HG02970 (cell line): ENCODE data around the gene EIF4E1B.

ENCODE experiments used
- ATAC-seq: cut with Tn5 transposase; IDR thresholded peaks from one replicate; pipeline ENCODE4 v1.9.1; 2021; ENCODE audit warnings: mild to moderate bottlenecking, moderate library complexity, moderate number of reproducible peaks; ENCODE audit not compliant: unreplicated experiment, low FRiP score

The EIF4E1B gene

DNA sequence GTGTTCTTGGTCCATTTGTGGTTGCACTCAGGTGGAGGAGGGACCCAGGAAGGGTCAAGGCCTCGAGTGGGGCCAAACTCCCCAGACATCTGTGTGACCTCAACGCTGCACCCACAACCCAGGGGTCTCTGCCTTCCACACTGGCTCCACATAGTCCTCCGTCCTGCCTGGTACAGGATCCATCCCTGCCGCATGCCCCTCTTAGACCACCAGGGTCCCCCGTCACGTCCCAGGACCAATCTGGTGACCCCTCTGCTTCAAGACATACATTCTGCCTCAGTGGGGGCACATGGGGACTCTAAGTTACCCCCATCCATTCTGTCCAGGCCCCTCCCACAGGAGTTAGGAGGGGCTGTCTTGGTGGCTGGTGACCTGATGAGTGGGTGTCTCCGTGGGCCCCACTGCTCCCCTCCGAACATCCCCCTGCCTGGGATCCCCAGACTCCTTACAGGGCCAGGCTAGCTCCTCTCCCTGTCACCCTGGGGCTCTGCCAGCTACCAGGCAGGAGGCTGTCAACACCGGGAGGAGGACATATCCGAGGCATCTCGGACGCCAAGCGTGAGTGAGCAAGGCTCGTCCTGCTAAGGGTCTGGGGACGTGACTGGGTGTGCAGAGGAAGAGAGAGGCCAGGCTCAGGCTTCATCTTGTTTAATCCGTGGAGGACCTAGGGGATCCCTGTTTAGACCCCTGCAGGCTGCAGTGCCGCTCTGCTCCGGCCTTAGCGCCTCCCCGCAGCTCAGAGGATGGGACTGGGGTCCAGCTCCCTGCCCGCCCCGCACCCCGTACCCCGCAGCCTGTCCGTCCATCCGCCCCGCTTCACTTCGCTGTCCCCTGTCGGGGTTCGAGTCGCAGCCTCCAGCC lies 49.1 kb downstream of the EIF4E1B start:
- no peak for ATAC-seq

DNA sequence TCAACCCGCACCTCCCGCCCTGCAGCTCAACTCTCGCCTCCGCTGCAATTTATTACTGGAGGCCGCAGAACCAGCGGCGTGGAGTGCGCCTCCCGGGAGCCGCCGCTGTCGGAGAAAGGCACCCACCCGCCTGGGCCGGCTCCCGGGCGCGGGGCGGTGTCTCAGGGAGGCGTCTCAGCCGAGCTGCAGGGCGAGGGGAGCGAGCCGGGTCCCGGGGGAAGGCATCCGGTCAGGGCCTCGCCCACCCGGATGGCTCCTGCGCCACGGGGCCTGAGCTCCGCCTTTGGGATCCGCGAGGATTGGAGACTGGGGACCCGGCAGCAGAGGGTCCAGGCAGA lies 49.7 kb downstream of the EIF4E1B start:
- ATAC-seq = no peak

DNA sequence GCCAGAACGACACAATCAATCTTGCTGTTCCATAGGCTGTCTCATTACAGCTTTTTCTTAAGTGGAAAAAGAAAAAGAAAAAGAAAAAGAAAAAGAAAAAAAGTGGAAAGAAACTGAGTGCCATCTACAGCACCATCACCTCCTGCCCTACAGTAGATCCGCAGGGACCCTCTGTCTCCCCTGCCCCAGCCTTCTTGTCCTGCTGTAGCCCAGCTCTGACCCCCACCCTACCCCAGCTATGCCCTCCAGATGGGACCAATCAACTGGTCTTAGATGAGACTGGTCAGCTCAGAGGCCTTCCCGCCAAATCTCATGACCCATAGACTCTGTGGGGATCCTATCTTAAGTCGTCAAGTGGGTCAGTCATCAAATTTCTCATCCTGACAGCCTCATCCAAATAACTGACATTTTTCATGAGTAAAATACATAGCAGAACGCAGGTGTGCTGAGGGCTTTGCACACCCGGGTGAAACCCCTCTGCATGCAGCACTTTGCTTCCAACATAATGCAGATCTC lies 51.6 kb downstream of the EIF4E1B start:
- ATAC-seq = no peak

DNA sequence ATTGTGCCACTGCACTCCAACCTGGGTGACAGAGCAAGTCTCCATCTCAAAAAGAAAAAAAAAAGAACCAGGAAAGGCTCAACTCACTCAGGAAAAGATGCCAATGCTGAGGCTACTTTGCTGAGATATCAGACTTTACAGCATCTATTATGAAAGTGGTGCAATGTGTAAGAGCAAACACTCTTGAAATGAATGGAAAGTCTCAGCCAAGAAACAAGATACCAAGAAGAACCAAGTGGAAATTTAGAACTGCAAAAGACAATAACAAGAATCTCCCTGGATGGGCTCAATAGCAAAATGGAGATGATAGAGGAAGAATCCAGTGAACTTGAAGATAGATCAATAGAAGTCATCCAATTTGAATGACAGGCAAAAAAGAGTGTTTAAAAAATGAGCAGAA lies 54.5 kb downstream of the EIF4E1B start:
- no peak for ATAC-seq

DNA sequence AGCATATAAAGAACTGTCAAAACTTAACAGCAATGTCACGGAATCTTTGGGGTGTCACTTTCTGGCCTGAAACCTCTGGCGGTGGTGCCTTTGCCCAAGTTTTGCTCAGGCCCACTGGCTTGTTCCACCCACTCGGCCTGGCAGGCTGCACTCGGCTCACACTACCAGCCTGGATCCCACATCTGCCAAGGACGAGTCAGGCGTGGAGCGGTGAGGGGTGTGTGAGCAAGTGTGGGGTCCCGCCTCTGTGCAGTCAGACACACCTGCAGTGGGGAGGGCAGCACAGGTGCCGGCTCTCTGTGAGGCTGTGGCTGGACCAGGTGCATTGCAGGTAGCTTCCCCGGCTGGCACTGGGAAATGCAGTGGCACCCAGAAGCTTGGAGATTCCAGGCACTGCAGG lies 56.8 kb downstream of the EIF4E1B start:
- no peak for ATAC-seq

DNA sequence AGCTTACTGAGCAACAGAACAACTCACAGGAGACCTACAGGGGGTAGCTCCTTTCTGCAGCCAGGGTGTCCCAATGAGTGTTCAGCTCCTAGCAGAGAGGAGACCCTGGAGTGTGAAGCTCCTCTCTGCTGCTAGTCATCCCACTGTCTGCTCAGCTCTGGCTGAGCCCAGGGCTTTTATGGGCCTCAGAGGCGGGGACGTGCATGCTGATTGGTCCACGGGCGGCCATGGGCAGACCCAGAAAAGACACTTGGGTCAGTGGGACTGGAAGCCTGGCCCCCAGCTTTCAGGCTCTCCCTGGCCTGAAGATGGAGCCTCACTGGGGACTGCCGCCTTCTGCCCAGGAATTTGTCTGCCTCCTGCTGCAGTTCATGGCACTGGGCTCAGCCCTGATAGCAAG lies 57.4 kb downstream of the EIF4E1B start:
- no peak for ATAC-seq

DNA sequence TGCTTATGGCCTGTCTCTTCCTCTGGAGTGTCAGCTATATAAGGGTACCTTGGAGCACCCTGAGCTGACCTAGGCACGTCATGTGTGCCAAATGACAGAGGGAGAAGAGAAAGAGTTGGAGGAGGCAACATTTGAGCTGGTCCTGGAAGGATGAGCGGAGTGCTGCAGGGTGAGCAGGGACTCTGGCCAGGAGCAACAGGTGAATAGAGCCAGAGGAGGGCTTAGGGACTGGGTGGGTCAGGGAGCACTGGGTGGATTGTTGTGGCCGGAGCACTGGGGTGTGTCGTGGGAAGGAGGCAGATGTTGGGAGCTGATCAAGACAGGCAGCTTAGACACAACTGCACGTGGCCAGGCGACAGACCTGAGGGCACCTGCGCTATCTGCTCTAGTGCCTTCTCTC lies 60.4 kb downstream of the EIF4E1B start:
- ATAC-seq = no peak

DNA sequence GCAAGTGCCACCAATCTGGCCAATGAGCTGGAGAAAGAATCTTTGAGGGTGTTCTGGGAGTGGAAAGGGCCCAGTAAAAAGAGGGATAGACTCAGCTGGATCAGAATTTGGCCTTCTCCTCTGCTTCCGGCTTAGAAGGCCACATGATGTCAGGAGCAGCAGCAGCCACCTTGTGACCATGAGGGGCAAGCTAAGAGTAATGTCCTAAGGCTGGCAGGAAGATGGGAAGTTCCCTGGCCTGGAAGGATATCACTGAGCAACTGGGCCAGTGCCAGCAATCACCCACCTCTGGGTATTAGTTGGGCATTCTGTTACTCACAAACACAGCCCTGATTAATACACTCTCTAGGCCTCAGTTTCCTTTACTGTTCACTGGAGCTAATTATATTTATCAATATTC lies 61.0 kb downstream of the EIF4E1B start:
- no peak for ATAC-seq

DNA sequence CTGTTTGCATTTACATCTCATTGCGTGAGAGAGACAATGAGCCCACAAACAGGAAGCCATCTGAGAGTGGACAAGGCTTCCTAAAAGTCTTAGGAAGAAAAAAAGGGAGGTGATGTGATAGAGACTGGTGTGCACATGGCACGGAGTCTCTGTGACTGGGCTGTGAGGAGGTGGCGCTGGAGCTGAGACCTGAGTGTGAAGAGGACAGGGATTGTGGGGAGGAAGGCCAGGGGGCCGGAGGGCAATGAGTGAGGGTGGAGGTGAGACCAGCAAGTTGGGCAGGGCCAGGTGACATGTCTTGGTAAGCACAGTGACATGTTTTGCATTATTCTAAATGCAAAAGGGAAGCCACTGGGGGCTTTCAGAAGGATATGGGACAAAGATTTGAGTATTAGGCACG lies 61.9 kb downstream of the EIF4E1B start:
- ATAC-seq = no peak

DNA sequence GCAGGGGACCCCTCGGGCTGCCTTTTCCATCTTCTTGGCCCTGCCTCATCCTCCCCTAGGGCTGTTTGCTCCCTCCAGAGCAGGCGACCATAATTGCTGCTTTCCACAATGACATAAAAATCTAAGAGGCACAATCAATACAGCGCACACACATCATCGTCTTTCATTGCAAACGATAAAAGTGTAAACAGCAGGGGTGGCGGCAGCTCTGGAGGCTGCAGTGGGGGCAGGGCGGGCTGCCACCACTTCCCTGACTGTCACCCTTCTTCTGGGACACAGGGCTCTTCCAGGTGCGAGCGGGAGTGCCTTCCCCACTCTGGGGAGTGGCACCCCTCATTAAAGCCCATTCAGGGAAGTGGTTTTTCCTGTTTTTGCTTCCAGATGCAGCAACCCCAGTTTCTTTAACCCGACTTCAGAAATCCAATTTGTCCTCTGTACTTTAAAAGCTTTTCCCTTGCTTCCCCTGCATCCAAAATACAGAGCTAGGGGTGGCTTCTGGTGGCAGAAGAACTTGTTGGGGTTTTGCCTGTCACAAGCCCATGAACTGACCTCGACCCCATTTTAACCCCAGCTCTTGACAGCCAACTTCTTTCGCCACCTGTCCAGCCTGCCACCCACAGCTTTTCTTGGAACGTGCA lies 62.5 kb downstream of the EIF4E1B start:
- no peak for ATAC-seq

DNA sequence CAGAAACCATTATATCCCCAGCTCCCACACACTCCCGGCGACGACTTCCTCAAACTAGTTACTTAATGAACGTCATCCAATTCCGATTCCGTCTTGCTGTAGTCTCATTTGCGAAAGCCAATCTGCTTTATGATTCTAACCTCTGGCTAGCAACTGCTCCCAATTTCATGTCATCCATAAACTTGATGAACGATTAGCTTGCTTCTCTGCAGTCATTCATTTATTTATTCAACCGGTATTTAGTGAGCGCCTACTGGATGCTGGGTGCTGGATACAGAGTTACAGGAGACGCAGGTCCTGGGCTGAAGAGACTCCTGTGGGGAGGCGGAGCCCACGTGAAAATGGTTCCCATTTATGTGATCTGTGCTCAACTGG lies 63.0 kb downstream of the EIF4E1B start:
- no peak for ATAC-seq

DNA sequence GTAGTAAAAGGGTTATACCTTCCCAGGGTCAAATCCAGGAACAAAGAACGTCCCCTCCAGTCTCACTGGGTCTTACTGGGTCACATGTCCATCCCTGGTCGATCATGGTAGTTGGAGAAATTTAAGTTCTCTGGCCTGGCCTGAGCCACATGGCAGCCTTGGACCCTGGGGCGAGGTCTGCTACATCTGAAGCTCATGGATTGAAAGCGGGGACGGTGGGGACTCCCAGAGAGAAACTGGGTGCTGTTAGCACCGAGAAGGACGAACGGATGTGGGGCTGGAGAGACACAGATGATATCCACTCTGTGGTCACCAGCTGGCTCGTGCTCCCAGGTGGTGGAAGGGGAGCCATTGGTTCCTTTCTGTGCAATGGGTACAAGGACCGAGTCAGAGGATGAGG lies 63.7 kb downstream of the EIF4E1B start:
- no peak for ATAC-seq

DNA sequence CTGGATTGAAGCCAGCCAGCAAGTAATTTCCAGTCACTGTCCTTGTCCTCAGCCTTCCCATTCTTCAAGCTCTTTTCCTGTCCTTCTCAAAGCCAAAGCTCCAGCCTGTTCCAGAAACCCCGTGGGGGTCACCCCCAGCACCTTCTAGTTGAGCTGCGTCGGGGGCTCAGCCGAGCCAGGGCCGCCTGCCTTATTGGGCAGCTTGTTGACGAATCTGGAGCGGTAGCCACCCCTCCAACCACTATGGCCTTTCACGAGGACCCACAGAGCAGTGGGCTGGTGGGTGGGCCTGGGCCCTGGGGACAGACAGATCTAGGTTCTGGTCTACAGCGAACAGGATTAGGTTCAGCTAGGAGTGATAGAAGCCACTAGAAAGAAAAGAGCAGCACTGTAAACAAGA lies 64.2 kb downstream of the EIF4E1B start:
- no peak for ATAC-seq

DNA sequence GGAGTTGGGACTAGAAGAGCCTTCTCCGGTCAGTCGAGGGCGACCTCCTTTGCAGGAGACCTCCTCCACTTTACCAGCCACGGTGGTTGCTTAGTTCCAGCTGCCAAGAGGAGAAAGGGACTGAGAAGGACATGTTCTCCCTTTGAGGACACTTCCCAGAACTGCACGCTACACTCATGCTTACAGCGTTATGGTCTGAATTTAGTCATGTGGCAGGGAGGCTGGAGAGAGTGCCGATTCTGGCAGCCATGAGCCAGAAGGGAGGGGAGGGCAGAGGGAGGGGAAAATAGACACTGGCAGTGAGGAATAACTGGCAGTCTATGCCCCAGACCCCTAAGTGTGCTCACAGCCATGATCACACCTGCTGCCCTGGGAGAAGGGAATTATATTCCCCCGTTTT lies 64.6 kb downstream of the EIF4E1B start:
- ATAC-seq = no peak
